HL-60/S4 (cell line): ENCODE results near the gene MYOM1.

ENCODE experiments used
- in situ Hi-C: fragments of 300-500 bp; cut with MboI; formaldehyde crosslinking; loops from 2 replicates; pipeline ENCODE4 v1.14.3; 2022; ENCODE audit warnings: low sequenced_read_pairs

MYOM1 gene

DNA sequence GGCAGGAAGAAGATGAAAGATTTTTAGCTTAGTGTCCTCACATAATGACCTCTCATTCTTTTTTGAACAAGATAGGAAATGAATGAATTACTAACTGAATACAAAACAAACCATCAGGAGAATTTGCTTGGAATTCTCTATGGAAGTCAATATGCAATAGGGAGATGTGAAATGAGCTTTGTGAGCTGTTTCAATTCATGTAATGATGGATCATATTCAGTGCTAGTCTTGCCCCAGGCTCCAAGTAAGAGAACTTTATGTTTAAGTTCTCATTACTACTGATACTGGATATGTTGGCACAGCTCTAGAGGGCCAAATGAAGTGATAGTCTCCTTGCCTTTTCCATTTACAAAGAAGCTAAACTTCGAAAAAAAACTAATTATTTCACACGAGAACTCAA lies 29.2 kb downstream of the MYOM1 start:
- in situ Hi-C loops = no loop called here

GRCh38 chr18:3189884-3190283 lies 29.9 kb downstream of the MYOM1 start:
- in situ Hi-C loops = no loop called here

- in situ Hi-C loops = no loop called here
Observed at GRCh38 chr18:3186678-3187658, 32.8 kb downstream of the MYOM1 start.

GRCh38 chr18:3184275-3184963 lies 35.3 kb downstream of the MYOM1 start:
- in situ Hi-C loops = no loop called here

GRCh38 chr18:3183103-3183717 lies 36.6 kb downstream of the MYOM1 start:
- in situ Hi-C loops = no loop called here

DNA sequence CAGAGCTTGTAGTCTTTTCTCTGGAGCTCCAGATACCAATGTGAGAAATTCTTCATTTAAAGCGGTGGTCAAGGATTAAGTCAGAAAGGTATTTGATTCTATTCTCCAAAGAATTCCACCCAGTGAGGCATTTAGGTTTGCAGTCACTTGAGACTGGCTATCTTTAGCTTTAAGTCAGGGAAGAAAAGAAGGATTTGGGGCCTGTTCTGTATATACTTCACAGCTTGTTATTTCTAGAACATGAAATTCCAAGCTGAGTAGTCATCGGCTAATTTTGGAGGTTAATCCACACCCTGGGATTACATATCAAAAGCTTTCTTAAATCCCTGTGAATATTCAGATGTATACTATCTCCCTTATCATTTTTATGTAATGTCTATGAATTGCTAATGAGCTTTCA lies 39.4 kb downstream of the MYOM1 start:
- in situ Hi-C loops = no loop called here

GRCh38 chr18:3179430-3180089 lies 40.2 kb downstream of the MYOM1 start:
- in situ Hi-C loops = no loop called here

DNA sequence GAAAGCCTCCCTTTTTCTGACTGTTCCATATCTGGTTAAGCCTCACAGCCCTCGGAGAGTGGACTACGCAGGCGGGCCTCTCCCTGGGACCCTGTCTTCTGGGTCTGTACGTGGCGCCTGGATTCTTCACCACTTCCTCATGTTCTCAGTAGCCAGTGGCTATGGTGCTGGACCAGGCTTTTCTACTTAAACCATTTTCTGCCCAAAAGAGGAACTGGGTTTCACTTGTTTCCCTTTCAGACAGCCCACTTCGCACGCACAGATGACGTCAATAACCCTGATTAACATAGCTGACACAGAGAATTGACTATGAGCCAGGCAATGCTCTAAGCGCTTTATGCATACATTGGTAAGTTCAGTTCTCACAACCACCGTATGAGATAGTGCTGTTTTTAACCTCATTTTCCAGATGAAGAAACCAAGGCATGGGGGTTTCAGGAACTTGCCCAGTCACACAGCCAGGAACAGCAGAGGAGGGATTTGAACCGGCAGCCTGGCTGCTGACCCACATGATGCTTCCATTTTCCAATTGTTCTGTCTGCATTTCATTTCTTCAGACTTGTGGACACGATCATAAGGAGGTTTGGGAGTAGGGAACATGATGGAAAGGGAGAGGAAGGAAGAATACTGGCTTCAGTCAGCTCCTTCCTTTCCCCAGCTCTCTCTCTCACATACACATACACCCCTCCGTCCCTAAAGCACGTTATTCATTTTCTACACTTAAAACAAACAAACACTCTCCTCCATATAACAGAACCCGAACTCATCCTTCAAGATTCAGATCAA lies 41.7 kb downstream of the MYOM1 start:
- in situ Hi-C loops = no loop called here

- in situ Hi-C loops = no loop called here
Observed at GRCh38 chr18:3175195-3175758, 44.5 kb downstream of the MYOM1 start.

DNA sequence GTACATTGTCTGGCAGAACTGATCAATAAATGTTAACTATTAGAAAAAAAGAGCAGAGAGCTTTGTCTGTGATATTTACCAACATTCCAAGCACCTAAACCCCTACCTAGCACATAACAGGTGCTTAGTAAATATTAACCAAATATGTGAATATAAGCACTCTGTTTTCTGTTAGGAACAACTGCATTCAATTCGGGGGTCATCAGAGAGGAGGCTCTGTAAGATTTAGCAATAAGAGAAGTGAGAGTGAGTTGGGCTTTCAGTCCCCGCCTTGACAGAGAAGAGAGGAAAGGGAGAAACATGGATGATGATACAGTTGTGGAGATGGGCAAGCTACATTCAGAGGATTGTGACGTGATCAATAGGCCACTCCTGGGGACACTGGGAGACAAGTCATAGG lies 47.7 kb downstream of the MYOM1 start:
- in situ Hi-C loops = no loop called here

DNA sequence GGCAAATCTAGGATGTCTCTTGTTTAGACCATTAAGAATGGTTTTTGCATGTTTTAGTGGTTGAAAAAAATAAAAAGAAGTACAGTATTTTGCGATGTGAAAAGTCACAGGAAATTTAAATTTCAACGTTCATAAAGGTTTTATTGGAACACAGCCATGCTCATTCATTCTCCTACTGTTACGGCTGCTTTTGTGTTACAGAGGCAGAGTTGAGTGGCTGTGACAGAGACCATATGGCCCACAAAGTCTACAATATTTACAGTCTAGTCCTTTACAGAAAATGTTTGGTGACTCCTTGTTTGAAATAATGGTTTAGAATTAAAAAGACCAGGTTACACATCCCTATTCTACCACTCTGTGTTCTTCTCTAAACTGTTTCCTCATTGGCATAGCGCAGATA lies 48.1 kb downstream of the MYOM1 start:
- in situ Hi-C loops = no loop called here

DNA sequence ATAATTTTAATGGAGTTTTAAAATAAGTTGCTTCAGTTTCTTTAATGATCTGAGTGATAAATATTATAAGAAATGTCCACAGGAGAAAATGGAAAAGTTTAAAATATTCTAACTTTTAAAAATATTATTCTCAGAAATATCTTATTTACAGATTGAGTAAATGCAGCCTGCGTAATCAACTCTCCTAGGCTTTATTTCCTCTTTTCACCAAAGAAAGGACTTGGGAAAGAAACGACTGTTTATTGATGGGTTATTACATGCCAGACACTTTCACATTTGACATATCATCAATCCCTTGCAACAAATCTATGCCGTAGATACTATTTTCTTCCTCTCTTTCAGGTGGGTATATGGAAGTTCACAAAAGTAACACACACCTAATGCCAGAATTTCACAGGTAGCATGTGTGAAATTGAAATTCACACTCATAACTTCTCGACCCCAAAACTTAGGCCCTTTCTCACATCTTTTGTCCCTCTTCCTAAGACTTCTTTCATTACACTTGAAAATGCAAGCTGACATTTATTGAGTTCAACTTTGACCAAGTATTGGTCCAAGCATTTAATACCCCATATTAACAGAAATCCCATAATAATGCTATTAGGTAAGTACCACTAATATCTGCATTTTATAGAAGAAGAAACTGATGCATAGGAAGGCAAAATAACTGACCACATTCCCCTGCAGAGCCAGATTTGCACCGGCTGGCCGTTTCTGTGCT lies 49.2 kb downstream of the MYOM1 start:
- in situ Hi-C loops = no loop called here

DNA sequence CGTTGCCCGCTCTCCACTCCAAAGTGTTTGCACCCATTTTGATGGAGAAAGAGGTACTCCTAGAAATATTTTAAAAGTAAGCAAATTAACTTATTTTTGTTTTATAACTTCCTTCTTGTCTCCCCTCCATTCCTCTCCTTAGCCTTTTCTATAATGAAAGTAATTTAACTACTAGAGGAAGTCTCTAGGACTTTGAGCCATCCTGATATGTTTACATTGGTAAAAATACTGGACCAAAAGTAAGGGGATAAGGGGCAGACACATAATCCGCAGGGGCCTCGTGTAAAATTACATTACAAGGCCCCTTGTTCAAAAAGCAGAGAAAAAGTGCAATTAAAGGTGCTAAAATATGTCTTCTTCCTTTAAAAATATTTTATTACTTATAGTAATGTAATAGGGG lies 55.4 kb downstream of the MYOM1 start:
- in situ Hi-C loops = no loop called here

DNA sequence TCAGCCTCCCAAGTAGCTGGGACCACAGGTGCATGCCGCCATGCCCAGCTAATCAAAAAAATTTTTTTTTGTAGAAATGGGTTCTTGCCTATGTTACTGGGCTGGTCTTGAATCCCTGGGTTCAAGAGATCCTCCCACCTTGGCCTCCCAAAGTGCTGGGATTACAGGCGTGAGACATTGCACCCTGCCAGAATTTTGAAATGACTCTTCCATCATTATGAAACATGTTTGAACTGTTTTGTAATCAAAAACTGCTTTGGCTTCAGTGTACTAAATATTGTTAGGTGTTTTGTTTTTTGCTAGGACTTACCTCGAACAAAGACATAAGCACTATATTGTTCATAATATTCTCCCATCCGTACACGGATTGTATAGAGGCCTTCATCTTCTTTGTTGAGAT lies 55.8 kb downstream of the MYOM1 start:
- in situ Hi-C loops = no loop called here

DNA sequence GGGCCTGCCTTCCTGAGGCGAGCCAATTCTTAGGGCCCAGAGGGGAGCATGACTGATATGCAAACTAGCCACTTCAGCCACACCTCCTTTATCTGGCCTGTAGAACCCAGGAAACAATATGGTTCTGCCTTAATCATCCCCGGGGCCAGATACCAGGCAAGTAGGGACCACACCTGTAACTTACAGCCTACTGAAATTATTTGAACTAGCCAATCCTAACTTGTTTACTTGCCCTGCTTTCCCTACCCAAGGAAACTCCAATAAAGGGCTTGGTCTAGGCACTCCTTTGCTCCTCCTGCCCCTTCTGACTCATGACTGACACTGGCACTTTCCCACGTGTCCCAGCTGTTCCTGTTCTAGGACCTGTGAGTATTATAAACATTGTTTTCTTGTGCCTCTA lies 57.6 kb downstream of the MYOM1 start:
- in situ Hi-C loops = no loop called here

GRCh38 chr18:3159830-3160229 lies 59.9 kb downstream of the MYOM1 start:
- in situ Hi-C loops = no loop called here

GRCh38 chr18:3157606-3158005 lies 62.2 kb downstream of the MYOM1 start:
- in situ Hi-C loops = no loop called here

- in situ Hi-C loops = no loop called here
Observed at GRCh38 chr18:3157086-3157485, 62.7 kb downstream of the MYOM1 start.

- in situ Hi-C loops = no loop called here
Observed at GRCh38 chr18:3156325-3156640, 63.5 kb downstream of the MYOM1 start.

- in situ Hi-C loops = no loop called here
Observed at GRCh38 chr18:3154214-3154613, 65.6 kb downstream of the MYOM1 start.
